Smooth muscle cell (in vitro differentiated cells): ENCODE results near the gene RICTOR. TPM values are rescaled to one million over a fixed set of nuclear protein-coding genes. Genes with fewer than 3 reads are reported as not detected.

Experiments
- DNase-seq: peaks from one replicate; lab custom pipeline; 2025; ENCODE audit not compliant: unreplicated experiment; lab: John Stamatoyannopoulos, UW
- H2AFZ ChIP-seq: fragments of 200-600 bp; sonication (generic); 2 replicates; pipeline ENCODE4 v1.6.0; 2016; ENCODE audit warnings: antibody characterized with exemption, low read depth, mild to moderate bottlenecking
- H3F3A ChIP-seq: fragments of 200-600 bp; sonication (generic); 2 replicates; pipeline ENCODE4 v1.6.0; 2017; ENCODE audit warnings: antibody characterized with exemption, low read depth
- H3K27ac ChIP-seq: fragments of 200-600 bp; sonication (generic); 2 replicates; pipeline ENCODE4 v1.5.1; 2016; ENCODE audit warnings: low read depth, mild to moderate bottlenecking
- H3K27me3 ChIP-seq: fragments of 200-600 bp; sonication (generic); 2 replicates; pipeline ENCODE4 v1.6.1; 2016; ENCODE audit warnings: low read depth, mild to moderate bottlenecking
- H3K36me3 ChIP-seq: fragments of 200-600 bp; sonication (generic); 2 replicates; pipeline ENCODE4 v1.5.1; 2016; ENCODE audit warnings: low read depth
- H3K4me1 ChIP-seq: fragments of 200-600 bp; sonication (generic); 2 replicates; pipeline ENCODE4 v1.5.1; 2016; ENCODE audit warnings: low read depth
- H3K4me2 ChIP-seq: fragments of 200-600 bp; sonication (generic); 2 replicates; pipeline ENCODE4 v1.6.0; 2016; ENCODE audit warnings: mild to moderate bottlenecking
- H3K4me3 ChIP-seq: fragments of 200-600 bp; sonication (generic); 2 replicates; pipeline ENCODE4 v1.5.1; 2016; ENCODE audit warnings: mild to moderate bottlenecking
- H3K79me2 ChIP-seq: fragments of 200-600 bp; sonication (generic); 2 replicates; pipeline ENCODE4 v1.6.0; 2016; ENCODE audit warnings: low read depth, mild to moderate bottlenecking
- H3K9ac ChIP-seq: fragments of 200-600 bp; sonication (generic); 2 replicates; pipeline ENCODE4 v1.6.0; 2016; ENCODE audit warnings: low read depth
- H3K9me3 ChIP-seq: fragments of 200-600 bp; sonication (generic); replicated peaks from 2 replicates; pipeline ENCODE4 v1.5.1; 2016; ENCODE audit warnings: low read depth
- H4K20me1 ChIP-seq: fragments of 200-600 bp; sonication (generic); 2 replicates; pipeline ENCODE4 v1.6.0; 2016; ENCODE audit warnings: low read depth
- WGBS: methylation state at CpG from one replicate; pipeline ENCODE4 v1.1.7; 2016; ENCODE audit warnings: low lambda C conversion rate; 5-methylcytosine and 5-hydroxymethylcytosine counted together
- polyA plus RNA-seq: library from polyadenylated mRNA; unstranded; fragments of >200 nt; fragmentation: Nextera tagmentation; extraction: Ambion mirVana; gene quantifications from 2 replicates; pipeline ENCODE4 v1.2.1, GENCODE V29; 2016
- total RNA-seq: library from RNA; depleted of rRNA; stranded (reverse); fragments of >200 nt; gene quantifications from 2 replicates; pipeline ENCODE4 v1.2.3, GENCODE V29; 2014
- TF ChIP-seq, protein P1 (sequence below): fragments of 200-600 bp; sonication (generic); IDR thresholded peaks from 2 replicates; pipeline ENCODE4 v1.5.1; 2017; ENCODE audit warnings: borderline replicate concordance, mild to moderate bottlenecking, antibody characterized with exemption; ENCODE audit not compliant: insufficient read depth, poor library complexity, severe bottlenecking

The RICTOR gene, protein sequence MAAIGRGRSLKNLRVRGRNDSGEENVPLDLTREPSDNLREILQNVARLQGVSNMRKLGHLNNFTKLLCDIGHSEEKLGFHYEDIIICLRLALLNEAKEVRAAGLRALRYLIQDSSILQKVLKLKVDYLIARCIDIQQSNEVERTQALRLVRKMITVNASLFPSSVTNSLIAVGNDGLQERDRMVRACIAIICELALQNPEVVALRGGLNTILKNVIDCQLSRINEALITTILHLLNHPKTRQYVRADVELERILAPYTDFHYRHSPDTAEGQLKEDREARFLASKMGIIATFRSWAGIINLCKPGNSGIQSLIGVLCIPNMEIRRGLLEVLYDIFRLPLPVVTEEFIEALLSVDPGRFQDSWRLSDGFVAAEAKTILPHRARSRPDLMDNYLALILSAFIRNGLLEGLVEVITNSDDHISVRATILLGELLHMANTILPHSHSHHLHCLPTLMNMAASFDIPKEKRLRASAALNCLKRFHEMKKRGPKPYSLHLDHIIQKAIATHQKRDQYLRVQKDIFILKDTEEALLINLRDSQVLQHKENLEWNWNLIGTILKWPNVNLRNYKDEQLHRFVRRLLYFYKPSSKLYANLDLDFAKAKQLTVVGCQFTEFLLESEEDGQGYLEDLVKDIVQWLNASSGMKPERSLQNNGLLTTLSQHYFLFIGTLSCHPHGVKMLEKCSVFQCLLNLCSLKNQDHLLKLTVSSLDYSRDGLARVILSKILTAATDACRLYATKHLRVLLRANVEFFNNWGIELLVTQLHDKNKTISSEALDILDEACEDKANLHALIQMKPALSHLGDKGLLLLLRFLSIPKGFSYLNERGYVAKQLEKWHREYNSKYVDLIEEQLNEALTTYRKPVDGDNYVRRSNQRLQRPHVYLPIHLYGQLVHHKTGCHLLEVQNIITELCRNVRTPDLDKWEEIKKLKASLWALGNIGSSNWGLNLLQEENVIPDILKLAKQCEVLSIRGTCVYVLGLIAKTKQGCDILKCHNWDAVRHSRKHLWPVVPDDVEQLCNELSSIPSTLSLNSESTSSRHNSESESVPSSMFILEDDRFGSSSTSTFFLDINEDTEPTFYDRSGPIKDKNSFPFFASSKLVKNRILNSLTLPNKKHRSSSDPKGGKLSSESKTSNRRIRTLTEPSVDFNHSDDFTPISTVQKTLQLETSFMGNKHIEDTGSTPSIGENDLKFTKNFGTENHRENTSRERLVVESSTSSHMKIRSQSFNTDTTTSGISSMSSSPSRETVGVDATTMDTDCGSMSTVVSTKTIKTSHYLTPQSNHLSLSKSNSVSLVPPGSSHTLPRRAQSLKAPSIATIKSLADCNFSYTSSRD (N-terminal part only)
- 30.2 and 33.4 TPM in 2 replicates for total RNA-seq
- polyA plus RNA-seq: 3.6 and 6.6 TPM in 2 replicates

GRCh38 chr5:39074017-39074814 is at the start of gene RICTOR:
Gene RICTOR (minus strand): TSS chr5:39074399. CDS start chr5:39074377, 22 bp downstream.
- Histone ChIP-seq H3K36me3 (no peaks in the 10 kb centered on the region), H3K9me3 (no peaks in the 10 kb centered on the region), H2AFZ (peak within 1 kb of the TSS; percentile 100), H3K79me2 (peaks cover 38% of the 10 kb centered on the region), H3K4me3 (peak within 1 kb of the TSS; percentile 100), H3F3A (peaks cover 3% of the 10 kb centered on the region), H3K9ac (peak within 1 kb of the TSS; percentile 100), H4K20me1 (peaks cover 35% of the 10 kb centered on the region), H3K27ac (peak within 1 kb of the TSS; percentile 99), H3K27me3 (no peaks in the 10 kb centered on the region), H3K4me2 (peak within 1 kb of the TSS; percentile 96), H3K4me1 (peaks cover 13% of the 10 kb centered on the region)
- 1% methylated on average over 49 of the region's 94 CpGs for WGBS
- peak; percentile 82 for DNase-seq
- TF ChIP-seq, protein P1, sequence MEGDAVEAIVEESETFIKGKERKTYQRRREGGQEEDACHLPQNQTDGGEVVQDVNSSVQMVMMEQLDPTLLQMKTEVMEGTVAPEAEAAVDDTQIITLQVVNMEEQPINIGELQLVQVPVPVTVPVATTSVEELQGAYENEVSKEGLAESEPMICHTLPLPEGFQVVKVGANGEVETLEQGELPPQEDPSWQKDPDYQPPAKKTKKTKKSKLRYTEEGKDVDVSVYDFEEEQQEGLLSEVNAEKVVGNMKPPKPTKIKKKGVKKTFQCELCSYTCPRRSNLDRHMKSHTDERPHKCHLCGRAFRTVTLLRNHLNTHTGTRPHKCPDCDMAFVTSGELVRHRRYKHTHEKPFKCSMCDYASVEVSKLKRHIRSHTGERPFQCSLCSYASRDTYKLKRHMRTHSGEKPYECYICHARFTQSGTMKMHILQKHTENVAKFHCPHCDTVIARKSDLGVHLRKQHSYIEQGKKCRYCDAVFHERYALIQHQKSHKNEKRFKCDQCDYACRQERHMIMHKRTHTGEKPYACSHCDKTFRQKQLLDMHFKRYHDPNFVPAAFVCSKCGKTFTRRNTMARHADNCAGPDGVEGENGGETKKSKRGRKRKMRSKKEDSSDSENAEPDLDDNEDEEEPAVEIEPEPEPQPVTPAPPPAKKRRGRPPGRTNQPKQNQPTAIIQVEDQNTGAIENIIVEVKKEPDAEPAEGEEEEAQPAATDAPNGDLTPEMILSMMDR: no peak

DNA sequence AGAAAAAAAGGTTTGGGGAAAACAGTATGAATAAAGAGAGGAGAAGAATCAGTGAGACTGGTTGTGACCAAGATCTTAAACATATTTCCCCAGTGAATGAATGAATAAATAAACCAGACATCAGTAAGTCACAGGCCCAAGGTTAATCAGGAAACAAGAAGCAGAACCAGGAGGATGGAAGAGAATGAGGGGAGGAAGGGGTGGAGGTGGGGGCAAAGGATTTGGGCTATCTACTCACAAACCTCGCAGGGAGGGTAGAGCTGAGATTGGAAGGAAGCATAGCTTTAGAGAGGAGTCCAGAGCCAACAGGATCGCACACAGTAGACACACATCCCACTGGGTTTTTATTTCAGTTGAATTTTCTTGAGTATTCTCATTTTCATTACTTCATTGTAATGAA is 47.7 kb upstream of the RICTOR start:
- no peak overlapping the region for H3K9ac ChIP-seq
- no peak overlapping the region for H3K4me3 ChIP-seq
- no peak overlapping the region for H2AFZ ChIP-seq
- H3F3A ChIP-seq: no peaks in the 10 kb centered on the region
- H3K36me3 ChIP-seq: no peaks in the 10 kb centered on the region
- TF ChIP-seq, protein P1: no peak
- no peak overlapping the region for H3K27ac ChIP-seq
- H3K79me2 ChIP-seq: no peaks in the 10 kb centered on the region
- H3K4me2 ChIP-seq: no peak overlapping the region
- H3K4me1 ChIP-seq: no peaks in the 10 kb centered on the region
- no peak for DNase-seq
- H3K27me3 ChIP-seq: peaks cover 7% of the 10 kb centered on the region
- 86% methylated on average over 2 of the region's 2 CpGs for WGBS
- H3K9me3 ChIP-seq: no peaks in the 10 kb centered on the region
- H4K20me1 ChIP-seq: no peaks in the 10 kb centered on the region

- DNase-seq: no peak
- WGBS: 89% methylated on average over 1 of the region's 1 CpG
Measured at GRCh38 chr5:39121315-39121714, 47.1 kb upstream of the RICTOR start.

More at GRCh38 chr5:39121315-39121714, 47.1 kb upstream of the RICTOR start:
- H3K79me2 ChIP-seq: no peaks in the 10 kb centered on the region
- no peak overlapping the region for H3K9ac ChIP-seq
- peaks cover 7% of the 10 kb centered on the region for H3K27me3 ChIP-seq
- no peaks in the 10 kb centered on the region for H3K4me1 ChIP-seq
- H3K4me2 ChIP-seq: no peak overlapping the region
- H3K4me3 ChIP-seq: no peak overlapping the region
- H2AFZ ChIP-seq: no peak overlapping the region
- H3K36me3 ChIP-seq: no peaks in the 10 kb centered on the region
- H3F3A ChIP-seq: no peaks in the 10 kb centered on the region
- TF ChIP-seq, protein P1: no peak
- no peak overlapping the region for H3K27ac ChIP-seq
- H4K20me1 ChIP-seq: no peaks in the 10 kb centered on the region
- no peaks in the 10 kb centered on the region for H3K9me3 ChIP-seq
